ENCODE measurements around the gene PPM1H.

The PPM1H gene

DNA sequence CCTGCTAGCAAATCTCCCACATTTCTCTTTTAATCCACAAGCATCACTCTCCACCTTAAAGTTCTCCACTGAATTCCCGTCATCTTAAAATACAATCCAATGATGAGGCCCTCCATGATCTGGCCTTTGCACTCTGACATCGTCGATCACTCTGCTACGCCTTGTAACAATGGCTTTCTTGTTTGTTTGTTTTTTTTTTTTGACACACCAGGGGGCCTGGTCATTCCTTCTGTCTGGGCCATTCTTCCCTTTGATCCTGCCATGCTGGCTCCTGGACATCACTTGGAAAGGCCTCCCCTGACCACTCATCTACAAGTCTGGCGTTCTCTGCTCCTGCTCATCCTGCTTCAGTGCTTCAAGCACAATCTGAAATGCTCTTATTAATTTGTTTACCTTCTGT, 233.5 kb downstream of the PPM1H start:
- no peak for DNase-seq

DNA sequence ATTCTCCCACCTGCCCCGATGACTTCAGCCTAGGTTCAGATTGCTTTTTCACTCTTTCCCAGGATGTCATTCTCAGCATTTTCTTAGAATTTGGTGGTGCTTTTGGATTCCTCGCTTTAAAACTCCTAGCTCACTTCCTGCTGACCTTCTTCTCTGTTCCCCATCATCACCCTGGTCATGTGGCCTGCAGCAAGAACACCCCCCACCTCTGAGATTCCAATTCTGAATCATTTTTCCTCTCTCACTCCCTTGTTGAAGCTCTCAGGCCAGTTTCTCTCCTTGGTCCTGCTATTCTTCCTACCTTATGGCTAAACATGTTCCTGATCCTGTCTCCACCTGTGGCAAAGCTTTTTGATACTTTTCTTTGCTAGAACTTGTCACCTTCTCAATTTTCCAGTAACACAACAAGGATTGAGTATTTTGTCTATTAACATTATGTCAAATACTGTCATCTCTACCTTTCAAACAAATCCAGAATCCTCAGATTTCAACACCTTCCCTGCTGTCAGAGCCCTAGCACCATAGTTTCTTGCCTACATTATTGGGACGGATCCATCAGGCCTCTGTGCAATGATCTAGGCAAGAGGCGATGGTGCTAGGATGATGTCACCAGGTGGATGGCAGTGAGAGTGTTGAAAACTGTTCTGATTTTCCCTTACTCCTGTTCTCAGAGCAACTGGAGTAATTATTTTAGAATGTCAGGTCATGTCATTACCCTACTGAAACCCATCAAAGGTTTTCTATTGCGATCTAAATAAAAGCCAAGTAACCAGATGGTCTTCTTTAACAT, 234.7 kb downstream of the PPM1H start:
- no peak for DNase-seq

GRCh38 chr12:62698701-62699101, 236.2 kb downstream of the PPM1H start:
- no peak for DNase-seq

GRCh38 chr12:62697893-62698292, 237.1 kb downstream of the PPM1H start:
- no peak for DNase-seq

GRCh38 chr12:62695696-62696095, 239.3 kb downstream of the PPM1H start:
- no peak for DNase-seq

DNA sequence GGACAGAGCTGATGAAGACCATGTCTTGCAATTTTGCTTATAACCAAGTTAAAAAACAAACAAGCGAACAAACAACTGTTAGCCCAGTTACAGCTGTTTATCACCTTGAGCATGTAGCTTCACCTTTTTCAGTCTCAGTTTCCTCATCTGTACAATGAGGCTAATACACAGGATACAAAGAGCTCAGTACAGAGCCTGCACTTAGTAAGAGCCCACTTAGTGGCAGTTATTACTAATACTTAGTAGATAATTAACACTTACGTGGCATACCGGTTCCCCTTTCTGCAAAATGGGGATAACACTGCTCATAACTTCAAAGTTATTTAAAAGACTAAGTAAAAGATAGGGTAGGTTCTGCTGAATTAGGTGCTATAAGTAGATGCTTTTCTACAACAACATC, 240.3 kb downstream of the PPM1H start:
- no peak for DNase-seq

DNA sequence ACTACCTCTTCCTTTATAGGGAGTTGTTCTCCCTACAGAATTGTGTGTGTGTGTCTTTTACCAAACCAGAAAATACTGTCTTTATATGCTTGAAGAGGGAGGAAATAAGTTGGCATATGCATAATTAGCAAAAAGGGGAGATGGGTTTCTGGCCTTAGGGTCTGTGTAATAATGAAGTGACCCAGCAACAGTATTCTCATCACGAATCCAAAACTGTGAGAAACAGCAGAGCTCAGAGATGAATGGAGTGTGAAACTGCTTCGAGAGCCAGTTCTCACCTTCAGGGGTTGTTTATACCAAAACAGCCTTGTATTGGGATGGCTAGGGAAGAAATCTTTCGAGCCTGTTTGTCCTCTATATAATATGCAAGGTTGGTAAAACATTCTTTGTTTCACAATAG, 240.8 kb downstream of the PPM1H start:
- no peak for DNase-seq

- no peak for DNase-seq
Measured at GRCh38 chr12:62693376-62694050, 241.4 kb downstream of the PPM1H start.

DNA sequence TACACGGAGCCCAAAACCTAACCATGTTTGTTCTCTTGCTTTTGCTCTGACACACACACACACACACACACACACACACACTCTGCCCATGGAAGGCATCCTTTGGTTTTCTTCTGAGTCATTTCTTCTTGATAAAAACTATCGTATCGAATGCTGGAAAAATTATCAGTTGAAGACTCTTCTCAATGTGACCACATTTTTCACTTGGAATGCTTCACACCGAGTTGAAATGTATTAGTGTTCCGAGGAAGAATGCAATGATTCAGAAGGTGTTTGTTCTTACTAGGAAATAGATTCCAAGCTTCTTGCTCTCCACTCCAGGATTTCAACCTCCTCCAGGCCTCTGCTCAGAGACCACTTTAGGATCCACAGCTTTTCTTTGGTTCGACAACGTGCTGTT, 242.1 kb downstream of the PPM1H start:
- DNase-seq: no peak

DNA sequence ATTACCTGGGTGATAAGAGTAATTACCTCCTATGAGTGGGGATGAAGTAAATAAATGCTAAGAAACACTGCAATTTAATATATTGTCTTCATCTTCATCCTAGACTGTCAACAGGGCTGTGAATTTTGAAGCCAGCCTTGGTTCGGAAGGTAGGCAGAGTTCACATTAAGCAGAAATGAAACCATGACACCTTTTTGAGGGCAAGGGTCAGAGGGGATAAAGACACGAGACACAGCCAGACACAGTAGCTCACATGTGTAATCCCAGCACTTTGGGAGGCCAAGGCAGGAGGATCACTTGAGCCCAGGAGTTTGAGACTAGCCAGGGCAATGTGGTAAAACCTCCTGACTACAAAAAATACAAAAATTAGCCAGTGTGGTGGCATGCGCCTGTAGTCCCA, 243.6 kb downstream of the PPM1H start:
- DNase-seq: no peak

DNA sequence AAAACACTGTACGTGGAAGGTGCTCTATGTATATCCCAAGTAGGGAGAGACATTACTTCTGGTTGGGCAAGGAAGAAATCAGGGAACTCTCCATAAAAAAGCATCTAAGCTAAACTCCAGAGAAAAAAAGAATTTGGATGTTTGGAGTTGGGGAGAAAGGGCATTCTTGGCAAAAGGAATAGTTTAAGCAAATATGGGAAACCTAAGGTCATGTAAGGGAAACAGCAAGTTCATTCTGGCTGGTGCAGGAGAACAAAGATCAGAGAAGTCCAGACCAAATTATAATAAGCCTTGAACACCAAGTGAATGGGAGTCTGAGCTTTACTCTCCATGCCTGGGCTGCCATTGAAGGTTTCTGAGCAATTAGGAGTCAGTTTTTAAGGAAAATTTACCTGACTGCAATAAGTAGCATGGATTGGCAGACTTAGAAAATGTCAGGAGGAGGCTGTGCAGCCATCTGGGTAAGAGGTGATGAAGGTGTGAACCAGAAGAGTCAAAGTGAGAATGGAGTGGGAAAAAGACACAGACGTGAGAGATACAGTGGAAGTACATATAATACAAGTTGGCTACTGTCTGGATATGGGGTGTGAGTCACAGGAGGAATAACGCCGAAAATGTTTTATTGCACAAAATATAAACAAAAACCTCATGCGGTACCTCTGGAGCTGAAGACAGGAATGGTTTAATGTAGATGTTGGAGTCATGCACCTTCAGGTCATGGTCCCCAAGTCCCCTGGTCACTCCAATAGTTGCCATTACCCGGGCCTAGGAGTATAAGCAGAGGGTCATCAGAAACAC, 245.7 kb downstream of the PPM1H start:
- no peak for DNase-seq

- no peak for DNase-seq
Measured at GRCh38 chr12:62686938-62687337, 248.0 kb downstream of the PPM1H start.

DNA sequence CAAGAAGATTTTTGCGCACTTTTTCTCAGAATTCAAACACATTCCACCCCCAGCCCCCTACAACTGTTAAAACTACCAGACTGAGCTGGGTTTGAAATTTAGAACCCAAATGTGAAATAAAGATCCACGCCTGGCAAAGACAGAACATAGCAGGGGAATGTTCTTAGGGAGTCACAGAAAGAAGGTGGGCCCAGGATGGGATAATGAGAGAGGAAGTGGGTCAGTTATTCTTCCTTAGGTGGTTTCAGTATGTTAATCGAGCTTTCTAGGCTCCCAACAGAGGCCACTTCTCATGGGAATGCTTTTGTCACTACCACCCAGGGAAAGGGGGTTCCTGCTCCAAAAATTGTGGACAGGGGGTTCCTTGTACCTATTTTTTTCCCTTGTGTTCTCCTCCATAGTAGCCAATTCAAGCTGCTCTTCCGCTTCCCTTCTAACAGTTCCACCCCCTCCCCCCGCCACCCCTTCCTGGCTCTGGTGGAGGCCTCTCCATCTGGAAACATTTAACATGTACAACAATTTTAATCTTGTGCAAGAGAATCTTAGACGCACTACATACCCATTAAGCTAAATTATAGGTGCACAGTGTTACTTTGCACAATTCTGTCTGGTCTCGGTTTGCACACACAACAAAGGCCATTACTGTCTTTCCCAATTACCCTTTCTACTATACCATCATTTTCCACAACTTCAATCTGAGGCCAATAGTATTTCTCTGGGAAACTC, 250.2 kb downstream of the PPM1H start:
- DNase-seq: no peak

- DNase-seq: no peak
Measured at GRCh38 chr12:62683776-62684569, 251.0 kb downstream of the PPM1H start.

- no peak for DNase-seq
Measured at GRCh38 chr12:62681306-62681705, 253.6 kb downstream of the PPM1H start.

DNA sequence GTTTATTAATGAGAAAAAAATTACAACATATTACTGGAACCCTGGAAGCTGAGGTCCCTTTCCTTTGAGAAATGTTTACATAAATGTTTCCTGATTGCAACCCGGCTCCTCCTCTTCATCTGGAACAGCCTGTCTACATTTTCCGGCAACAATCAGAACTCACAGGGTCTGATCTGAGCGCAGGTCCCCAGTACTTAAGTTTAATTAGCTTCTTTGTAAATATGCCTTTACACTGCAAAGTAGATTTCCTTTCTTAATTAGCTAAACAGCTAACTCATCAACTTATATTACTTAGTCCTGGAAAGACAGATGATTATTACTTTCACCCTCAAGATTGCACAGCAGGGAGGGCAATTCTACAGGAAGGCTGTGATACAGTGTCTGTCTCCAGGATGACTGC, 255.3 kb downstream of the PPM1H start:
- DNase-seq: no peak

DNA sequence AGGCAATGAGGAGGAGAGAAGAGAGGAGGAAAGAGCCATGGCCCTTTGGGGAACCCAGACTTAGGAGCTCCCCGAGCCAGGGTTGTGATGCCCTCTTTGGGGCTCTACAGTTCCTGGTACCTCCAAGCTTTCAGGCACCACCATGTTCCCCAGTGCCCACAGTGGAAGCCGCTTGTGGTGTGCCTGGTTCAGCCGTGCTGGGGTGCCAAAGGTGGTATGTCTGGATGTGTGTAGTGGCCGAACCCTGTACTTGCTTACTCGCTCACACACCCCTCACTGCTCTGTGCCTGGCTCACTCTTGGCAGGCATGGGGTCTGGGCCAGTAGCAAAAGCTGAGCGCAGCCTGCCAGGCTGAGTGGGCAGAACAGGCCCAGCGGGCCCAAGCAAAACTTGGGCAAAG, 257.6 kb downstream of the PPM1H start:
- DNase-seq: no peak

DNA sequence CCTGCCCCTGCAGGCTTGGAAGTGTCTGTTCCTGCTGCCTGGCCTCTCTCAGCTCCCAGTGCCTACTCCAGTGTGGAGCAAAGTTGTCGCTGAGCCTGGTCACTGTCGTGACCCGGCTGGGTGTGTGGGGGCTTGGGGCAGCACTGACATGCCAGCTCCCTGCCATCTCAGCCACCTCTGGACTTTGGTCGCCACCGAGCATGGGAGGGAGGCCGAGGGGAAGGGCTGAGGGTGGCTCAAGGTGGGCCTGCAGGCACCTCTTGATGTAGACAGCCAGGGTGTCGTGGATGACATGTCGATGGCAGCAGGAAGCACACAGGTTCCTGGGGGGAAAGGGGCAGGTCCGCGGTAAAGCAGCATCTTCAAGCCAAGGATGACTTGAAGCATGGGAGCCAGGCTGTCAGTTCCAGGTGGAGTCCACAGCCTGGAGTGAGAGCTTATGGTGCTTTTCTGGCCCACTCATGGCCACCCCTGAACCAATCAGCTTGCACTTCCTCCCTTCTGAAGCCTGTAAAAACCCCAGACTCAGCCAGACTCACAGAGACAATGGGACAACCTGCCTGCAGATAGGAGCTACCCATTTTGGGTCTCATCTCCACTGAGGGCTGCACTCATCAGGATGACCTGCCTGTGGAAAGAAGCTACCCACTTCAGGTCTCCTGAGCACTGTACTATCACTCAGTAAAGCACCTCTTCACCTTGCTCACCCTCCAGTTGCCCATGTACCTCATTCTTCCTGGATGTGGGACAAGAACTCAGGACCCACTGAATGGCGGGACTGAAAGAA, 258.2 kb downstream of the PPM1H start:
- no peak for DNase-seq

DNA sequence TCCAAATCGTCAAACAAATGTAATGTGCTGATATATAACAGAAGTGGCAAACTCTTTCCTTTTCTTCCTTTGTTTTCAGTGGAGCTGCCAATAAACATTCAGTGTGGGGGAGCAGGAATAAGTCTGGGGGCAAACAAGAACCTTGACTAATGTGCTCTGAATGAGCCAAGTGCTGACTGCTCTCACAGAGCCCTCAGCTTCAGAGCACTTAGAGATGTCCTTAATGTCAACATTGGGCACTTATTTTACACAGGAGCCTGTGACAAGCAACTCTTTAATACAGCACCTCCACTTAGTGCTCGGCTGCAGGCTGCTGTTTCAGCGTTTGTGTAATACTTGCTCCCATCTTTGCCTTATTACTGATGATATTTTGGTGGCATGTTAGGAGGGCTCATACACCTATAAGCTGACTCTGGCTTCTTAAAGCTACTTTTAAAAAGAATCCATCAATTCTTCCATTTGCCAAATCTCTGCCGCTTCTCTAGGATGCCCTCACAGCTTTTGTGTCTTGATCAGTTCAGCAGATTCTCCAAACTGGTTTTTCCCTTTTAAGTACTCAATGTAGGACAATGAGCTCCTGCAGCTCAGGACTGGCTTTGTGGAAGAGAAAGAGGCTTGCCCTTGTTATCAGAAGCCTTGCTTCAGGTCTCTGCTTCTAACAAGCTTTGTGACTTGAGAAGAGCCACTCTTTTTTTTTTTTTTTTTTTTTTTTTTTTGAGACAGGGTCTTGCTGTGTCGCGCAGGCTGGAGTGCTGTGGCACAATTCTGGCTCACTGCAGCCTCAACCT, 261.7 kb downstream of the PPM1H start:
- no peak for DNase-seq

DNA sequence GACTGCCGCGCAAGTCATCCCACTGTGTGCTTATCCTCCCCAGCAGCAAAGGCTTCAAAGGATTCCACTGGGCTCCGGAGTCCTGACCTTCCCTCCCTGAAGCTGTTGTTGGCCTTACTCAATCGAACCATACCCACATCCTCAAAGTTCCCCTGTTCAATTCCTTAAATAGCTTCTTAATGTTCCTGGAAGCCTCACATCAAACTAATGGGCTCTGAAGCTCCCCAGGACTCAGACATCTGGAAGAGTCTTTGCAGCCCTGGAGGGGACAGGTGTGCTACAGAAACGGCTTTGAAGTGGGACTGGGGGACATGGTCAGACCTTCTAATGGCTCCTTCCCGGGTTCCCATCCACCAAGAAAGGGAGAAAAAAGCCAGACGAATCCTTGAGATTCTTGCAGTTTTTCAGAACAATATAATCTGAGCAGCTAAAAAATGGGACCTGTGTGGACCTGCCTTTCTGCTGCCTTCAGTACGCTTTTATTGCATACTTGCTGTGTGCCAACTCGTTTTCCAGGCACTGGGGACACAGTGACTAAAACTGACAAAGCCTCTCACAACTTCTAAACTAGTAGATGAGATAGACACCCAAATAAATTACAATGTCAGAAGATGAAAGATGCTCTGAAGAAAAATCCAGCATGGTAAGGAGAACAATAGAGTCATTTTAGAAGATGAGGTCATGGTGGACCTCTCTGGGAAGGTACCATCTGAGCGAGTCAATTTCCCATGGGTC, 263.8 kb downstream of the PPM1H start:
- no peak for DNase-seq

Data from activated CD8-positive, alpha-beta memory T cell treated with anti-CD3 and anti-CD28 coated beads for 24 hours (primary cell).